Activated T-cell treated with anti-CD3 and anti-CD28 coated beads, Interleukin-2, amount 50 U/mL, for 72 hours (primary cell): ENCODE data around the gene PER1. TPM values are rescaled to one million over a fixed set of nuclear protein-coding genes. Genes with fewer than 3 reads are reported as not detected.
A peak's percentile ranks its signal among the peaks of the same experiment; 100 is the strongest.

Source experiments
- ATAC-seq, 2 donors: fragments of 150-1000 bp; cut with Tn5 transposase; replicated peaks in 1 of 2; 2 replicates each; pipeline ENCODE4 v1.10.0; 2021; ENCODE audit warnings: moderate library complexity in 2 of 2, mild to moderate bottlenecking in 1 of 2
- DNase-seq, 2 donors: peaks; one replicate each; pipeline ENCODE4 v3.0.0; 2021 to 2022; ENCODE audit warnings: mixed read lengths in 1 of 2
- H3K27ac Mint-ChIP-seq: one replicate; pipeline ENCODE4 v1.8.0; 2022; ENCODE audit warnings: mild to moderate bottlenecking, moderate library complexity, mixed read lengths
- H3K27me3 Mint-ChIP-seq: one replicate; pipeline ENCODE4 v1.8.0; 2022; ENCODE audit warnings: low read depth, mixed read lengths
- H3K36me3 Mint-ChIP-seq, 2 donors: one replicate each; pipeline ENCODE4 v1.8.0; 2022; ENCODE audit warnings: mixed read lengths in 2 of 2, mild to moderate bottlenecking in 1 of 2; ENCODE audit not compliant: insufficient read depth in 2 of 2
- H3K4me1 Mint-ChIP-seq: one replicate; pipeline ENCODE4 v1.8.0; 2022; ENCODE audit warnings: low read depth, mixed read lengths
- H3K4me3 Mint-ChIP-seq, 2 donors: one replicate each; pipeline ENCODE4 v1.8.0; 2022; ENCODE audit warnings: mild to moderate bottlenecking in 2 of 2, mixed read lengths in 2 of 2, moderate library complexity in 2 of 2
- H3K9me3 Mint-ChIP-seq, 2 donors: one replicate each; pipeline ENCODE4 v1.8.0; 2022; ENCODE audit warnings: mixed read lengths in 2 of 2
- total RNA-seq, 2 donors: library from RNA; stranded (reverse); gene quantifications; one replicate each; pipeline ENCODE4 v1.2.3, GENCODE V29; 2022

PER1 gene
- total RNA-seq, 2 donors from 2014 or later, result 58.2 to 78.5 TPM

DNA sequence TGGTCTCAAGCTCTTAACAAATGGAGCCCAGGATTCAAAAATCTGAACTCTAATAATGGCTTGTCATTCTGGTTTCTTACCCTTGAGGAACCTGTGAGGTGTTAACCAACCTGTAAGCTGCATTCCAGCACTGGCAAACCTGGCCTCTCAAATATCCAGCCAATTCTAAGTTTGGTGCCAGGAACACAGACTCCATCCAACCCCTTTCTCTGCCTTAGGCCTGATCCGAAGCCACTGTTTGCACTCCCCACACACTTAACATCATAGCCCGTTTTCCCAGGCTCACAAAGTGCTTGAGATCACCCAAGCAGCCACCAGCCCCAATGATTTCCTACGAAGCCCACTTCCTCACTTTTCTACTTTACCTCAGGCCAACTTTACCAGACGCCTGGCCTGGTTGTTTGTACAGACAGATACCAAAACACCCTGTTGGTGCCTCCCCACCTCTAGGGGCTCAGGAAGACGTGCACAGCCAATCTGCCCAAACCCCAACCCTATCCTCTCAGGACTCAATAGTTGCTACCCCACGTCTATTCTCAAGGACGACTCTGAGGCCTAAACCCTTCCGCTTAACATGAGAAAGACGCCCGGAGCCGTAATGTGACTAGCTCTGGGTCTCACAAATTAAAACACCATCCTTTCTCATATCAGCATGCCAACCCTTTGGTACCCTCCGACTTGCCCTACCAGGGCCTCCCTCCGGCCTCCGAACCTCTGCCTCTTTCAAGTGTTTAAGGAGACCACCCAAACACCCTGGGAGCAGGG is 3.2 kb upstream of the PER1 start:
- Mint-ChIP-seq H3K4me1 (peaks cover 30% of the 10 kb centered on the region), H3K9me3 (no peaks in the 10 kb centered on the region), H3K36me3 (peaks cover 3 to 18% of the 10 kb centered on the region in 2 donors), H3K27me3 (no peaks in the 10 kb centered on the region), H3K27ac (no peak overlapping the region), H3K4me3 (no peak overlapping the region)
- no peak for DNase-seq
- ATAC-seq, result no peak

DNA sequence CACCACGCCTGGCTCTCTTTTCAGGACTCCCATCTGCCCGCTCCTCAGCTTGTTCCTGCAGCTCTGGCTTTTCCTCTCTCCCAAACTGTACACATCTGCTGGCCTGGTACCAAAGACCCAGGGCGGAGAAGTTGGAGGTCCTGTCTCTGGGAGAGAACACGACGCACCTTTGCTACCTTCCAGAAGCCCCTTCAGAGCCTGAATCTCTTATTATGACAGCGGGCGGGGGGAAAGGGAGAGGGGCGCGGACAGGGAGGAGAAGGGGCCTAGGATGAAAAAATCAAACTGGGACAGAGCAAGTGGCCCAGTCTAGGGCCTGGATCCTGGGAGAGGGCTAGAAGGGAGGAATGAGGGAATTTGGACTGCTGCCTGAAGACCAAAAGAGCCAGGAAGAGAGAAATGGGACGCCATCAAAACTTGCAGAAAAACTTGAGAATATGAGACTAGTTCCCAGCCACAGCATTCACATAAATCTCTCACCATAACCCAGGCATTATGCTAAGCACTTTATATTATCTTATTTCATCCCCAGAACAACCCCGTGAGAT is 2.5 kb upstream of the PER1 start:
- ATAC-seq (no peak), DNase-seq (no peak)
- Mint-ChIP-seq H3K27me3 (no peaks in the 10 kb centered on the region), H3K27ac (peak overlapping the region; percentile 14), H3K4me1 (peaks cover 23% of the 10 kb centered on the region), H3K36me3 (peaks cover 3 to 13% of the 10 kb centered on the region in 2 donors), H3K9me3 (no peaks in the 10 kb centered on the region), H3K4me3 (no peak overlapping the region)

DNA sequence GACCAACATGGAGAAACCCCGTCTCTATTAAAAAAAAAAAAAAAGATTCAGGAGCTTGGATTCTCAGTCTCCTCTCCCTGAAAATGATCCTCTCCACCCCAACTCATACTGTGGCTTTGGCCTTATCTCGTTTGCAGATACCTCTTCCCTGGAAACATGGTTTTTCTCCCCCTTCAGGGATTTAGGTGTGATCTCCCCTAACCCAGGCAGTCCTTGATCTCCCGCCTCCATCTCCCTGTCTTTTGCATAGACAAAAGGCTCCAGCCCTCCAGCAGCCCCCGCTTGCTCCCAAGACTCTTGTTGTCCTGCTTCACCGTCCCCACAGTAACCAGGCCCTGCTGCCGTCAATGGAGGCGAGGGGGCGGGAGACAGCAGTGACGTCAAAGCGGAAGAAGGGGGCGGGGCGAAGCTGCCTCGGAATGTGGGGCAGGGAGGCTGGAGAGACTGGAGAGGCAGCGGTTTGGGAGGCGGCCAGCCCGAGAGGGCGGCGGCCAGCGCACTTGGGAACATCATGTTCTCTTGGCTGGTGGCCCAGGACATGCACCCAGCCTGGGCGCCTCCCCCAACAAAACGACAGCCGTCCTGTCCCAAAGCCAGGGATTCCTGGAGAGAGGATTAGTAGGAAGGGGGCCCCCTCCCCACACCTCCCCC is 1.9 kb upstream of the PER1 start:
- H3K9me3 Mint-ChIP-seq, result no peaks in the 10 kb centered on the region
- H3K27me3 Mint-ChIP-seq, result no peaks in the 10 kb centered on the region
- H3K4me1 Mint-ChIP-seq, result peaks cover 21% of the 10 kb centered on the region
- H3K4me3 Mint-ChIP-seq, result no peak overlapping the region
- H3K36me3 Mint-ChIP-seq, result peaks cover 3 to 14% of the 10 kb centered on the region in 2 donors
- DNase-seq (peak; percentile 87 to 94), ATAC-seq (peak in 1 of 2 donors; percentile 13)
- peak overlapping the region; percentile 44 for H3K27ac Mint-ChIP-seq

DNA sequence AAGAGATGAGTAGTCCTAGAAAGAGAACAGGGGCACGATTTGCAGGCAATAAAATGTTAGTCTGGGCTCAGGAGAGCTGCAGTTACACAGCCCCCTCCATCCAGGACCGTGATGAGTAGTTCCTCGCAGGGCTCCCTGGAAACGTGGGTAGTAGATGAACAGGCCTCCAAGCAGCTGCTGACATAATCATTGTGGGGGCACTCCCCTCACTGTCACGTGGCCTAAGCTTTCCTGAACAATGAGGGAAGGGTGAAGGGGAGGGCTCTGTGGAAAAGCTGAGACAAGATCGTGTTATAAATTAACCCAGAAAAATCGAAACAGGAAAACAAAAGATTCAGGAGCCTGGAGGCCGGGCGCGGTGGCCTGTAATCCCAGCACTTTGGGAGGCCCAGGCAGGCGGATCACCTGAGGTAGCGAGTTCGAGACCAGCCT is 1.3 kb upstream of the PER1 start:
- peaks cover under 1 to 14% of the 10 kb centered on the region in 2 donors for H3K36me3 Mint-ChIP-seq
- ATAC-seq (no peak), DNase-seq (peak; percentile 49 to 66)
- no peaks in the 10 kb centered on the region for H3K27me3 Mint-ChIP-seq
- no peaks in the 10 kb centered on the region for H3K9me3 Mint-ChIP-seq
- peak overlapping the region; percentile 82 for H3K27ac Mint-ChIP-seq
- H3K4me1 Mint-ChIP-seq, result peaks cover 16% of the 10 kb centered on the region
- H3K4me3 Mint-ChIP-seq, result no peak overlapping the region

DNA sequence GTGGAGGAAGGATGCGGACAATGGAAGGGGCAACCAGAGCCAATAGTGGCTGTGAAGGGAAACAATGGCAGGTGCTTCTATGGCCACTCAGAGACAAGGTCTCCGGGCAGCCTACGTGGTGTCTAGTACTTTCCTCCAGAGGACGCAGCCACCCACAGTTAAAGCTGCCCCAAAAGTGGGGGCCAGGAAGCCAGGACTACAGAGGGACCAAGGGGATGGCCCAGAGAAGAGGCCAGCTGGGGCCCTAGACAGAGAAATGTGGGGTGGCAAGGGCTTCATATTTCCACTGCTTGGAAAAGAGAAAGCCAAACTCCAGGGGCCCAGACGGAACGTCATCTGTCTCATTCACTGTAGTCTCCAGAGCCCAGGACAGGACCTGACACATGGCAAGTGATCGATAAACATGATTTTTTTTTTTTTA is 837 bp upstream of the PER1 start:
- H3K4me3 Mint-ChIP-seq, result no peak overlapping the region
- DNase-seq (no peak), ATAC-seq (no peak)
- H3K9me3 Mint-ChIP-seq, result no peaks in the 10 kb centered on the region
- peak overlapping the region; percentile 82 for H3K27ac Mint-ChIP-seq
- H3K36me3 Mint-ChIP-seq, result peaks cover 0 to 12% of the 10 kb centered on the region in 2 donors
- H3K4me1 Mint-ChIP-seq, result peaks cover 11% of the 10 kb centered on the region
- no peaks in the 10 kb centered on the region for H3K27me3 Mint-ChIP-seq

DNA sequence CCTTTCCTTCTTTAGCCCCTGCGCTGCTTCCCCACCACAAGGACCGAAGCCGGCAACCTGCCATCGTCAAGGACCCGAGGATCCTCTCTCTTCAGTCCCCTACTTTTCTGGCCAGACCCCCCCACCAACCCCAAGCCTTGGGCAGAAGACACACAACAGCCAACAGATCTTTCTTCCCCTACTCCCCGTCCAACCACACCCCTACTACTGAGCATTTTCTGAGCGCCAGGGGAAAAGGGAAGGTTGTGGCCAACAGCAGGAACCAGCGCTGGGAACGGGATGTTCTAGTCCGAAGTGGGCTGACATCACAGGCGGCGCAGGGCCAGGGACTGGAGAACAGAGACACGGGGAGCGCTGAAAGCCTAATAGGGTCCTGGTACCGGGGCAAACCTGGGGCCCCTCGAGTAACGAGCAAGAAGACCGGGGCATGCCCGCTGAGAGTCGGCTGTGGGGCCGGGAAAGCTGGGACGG is 528 bp downstream of the PER1 start:
- Mint-ChIP-seq H3K36me3 (peaks cover 3 to 16% of the 10 kb centered on the region in 2 donors), H3K27ac (peak overlapping the region; percentile 85), H3K9me3 (no peaks in the 10 kb centered on the region), H3K27me3 (no peaks in the 10 kb centered on the region), H3K4me1 (peaks cover 11% of the 10 kb centered on the region), H3K4me3 (no peak overlapping the region)
- ATAC-seq (no peak), DNase-seq (peak; percentile 33 to 42)

DNA sequence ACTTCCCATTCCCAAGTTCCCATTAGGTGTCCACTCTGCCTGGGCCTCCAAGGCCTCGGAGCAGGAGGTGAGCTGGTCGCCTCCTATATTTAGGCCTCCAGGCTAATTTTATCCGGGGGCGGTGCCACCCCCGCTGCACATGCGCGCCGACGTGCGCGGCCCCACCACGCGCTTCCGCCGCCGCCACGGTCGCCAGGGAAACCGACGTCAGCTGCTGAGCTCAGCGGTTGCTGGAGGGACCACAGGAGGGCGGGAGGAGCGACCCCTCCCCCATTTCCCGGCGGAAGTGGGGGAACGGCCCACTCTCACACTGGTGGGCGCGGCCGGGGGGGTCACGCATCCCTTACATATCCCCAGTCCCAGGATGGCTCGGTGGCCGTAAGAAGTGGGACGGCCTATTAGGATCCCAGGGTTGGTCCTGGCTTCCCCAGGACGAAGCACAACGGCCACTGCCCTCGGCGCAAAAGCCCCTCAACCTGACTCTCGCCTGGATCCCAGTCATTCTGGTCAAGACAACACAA is 1.0 kb downstream of the PER1 start:
- H3K27me3 Mint-ChIP-seq, result no peaks in the 10 kb centered on the region
- H3K4me3 Mint-ChIP-seq, result no peak overlapping the region
- peaks cover 5 to 19% of the 10 kb centered on the region in 2 donors for H3K36me3 Mint-ChIP-seq
- peak overlapping the region; percentile 85 for H3K27ac Mint-ChIP-seq
- peaks cover 11% of the 10 kb centered on the region for H3K4me1 Mint-ChIP-seq
- DNase-seq (peak; percentile 88 to 90), ATAC-seq (peak; percentile 46 to 51)
- H3K9me3 Mint-ChIP-seq, result no peaks in the 10 kb centered on the region

DNA sequence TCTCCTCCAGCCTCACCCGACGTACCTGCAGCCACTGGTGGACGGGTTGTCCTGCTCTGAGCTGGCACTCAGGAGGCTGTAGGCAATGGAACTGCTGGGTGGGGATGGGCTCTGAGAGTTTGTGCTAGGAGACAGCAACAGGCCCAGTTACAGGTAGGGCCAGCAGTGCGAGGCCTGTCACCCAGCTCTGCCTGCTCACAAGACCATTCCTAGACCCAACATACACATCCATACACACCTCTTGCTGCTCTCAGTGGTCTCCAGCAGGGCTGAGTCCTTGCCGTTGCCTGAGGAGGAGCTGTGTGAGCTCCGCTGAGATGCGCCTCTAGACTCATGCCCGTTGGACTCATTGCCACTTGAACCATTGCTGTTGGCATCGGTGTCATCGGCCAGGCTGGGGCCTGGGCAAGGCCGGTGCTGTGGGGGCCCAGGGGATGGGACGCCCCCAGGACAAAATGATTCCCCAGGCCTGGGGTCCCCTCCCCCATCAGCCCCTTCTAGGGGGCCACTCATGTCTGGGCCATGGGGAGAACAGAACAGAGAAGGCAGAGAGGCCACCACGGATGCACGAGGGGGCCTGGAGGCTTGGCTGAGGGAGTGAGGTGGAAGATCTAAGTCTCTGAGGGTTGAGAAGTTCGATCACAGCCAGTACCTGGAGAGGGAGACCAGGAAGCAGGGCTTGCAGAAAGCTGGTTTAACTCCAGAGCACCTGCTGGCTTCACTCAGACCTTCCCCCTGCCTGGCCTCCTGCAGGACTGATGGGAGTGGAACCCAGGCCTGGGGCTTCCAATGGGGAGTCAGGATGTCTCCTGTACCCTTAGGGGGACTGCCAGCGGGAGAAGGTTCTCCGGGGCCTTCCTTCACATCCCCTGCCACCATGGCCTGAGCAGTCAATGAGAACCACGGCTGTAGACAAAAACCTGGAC is 1.7 kb downstream of the PER1 start:
- peak overlapping the region; percentile 52 for H3K27ac Mint-ChIP-seq
- H3K27me3 Mint-ChIP-seq, result no peaks in the 10 kb centered on the region
- DNase-seq (no peak), ATAC-seq (no peak)
- H3K4me1 Mint-ChIP-seq, result peaks cover 11% of the 10 kb centered on the region
- H3K9me3 Mint-ChIP-seq, result no peaks in the 10 kb centered on the region
- peak overlapping the region in 1 of 2 donors; percentile 58 for H3K4me3 Mint-ChIP-seq
- H3K36me3 Mint-ChIP-seq, result peaks cover 5 to 24% of the 10 kb centered on the region in 2 donors

DNA sequence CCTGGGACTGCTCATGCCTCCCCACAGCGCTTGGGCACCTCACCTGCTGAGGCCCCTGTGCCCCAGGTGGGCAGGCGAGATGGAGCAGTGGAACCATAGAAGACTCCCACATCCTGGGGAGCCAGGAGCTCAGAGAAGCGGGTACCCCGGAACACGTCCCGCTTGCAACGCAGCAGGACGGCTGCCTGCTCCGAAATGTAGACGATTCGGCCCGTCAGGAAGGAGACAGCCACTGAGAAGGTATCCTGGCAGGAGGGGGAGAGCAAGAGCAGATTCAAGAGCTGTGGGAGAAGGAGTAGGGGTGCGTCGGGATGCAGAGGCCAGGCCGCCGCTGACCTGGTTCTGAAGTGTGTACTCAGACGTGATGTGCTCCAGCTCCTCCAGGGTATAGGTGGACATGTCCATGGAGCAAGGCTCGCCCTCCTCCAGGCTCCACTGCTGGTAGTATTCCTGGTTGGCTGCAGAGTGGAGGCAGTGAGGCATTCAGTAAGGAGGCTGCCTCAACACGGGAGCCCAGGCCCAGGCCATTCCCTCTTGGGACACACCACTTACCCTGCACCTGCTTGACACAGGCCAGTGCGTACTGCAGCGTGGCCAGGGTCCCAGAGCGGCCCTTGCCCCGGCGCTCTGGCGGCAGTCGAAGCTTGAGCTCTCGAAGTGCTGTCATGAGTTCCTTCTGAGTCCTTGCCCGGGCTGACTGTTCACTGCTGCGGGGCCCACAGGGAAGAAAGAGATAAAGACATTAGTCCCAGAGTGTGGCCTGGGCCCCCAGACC is 2.6 kb downstream of the PER1 start:
- Mint-ChIP-seq H3K27ac (peak overlapping the region; percentile 57), H3K4me1 (peaks cover 11% of the 10 kb centered on the region), H3K4me3 (peak overlapping the region; percentile 53 to 58), H3K36me3 (peaks cover 5 to 27% of the 10 kb centered on the region in 2 donors), H3K27me3 (no peaks in the 10 kb centered on the region), H3K9me3 (no peaks in the 10 kb centered on the region)
- no peak for ATAC-seq
- DNase-seq, result no peak

DNA sequence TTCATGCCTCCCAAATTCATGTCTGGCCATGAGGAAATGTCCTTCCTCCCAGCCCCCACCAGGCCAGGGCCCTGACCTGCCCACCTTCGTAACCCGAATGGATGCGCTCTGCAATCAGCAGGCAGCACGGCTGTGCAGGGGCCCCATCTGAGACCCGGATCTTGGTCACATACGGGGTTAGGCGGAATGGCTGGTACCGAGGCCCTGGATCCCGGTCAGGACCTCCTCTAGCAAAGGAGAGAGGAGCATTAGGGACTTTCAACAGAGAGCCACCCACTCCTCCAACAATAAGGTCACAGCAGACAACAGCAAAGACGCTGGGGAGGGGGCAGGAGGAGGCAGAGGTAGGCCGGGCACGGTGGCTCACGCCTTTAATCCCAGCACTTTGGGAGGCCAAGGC is 3.6 kb downstream of the PER1 start:
- no peaks in the 10 kb centered on the region for H3K27me3 Mint-ChIP-seq
- no peaks in the 10 kb centered on the region for H3K9me3 Mint-ChIP-seq
- ATAC-seq (no peak), DNase-seq (no peak)
- no peak overlapping the region for H3K27ac Mint-ChIP-seq
- no peak overlapping the region for H3K4me3 Mint-ChIP-seq
- peaks cover 5 to 27% of the 10 kb centered on the region in 2 donors for H3K36me3 Mint-ChIP-seq
- peaks cover 11% of the 10 kb centered on the region for H3K4me1 Mint-ChIP-seq

DNA sequence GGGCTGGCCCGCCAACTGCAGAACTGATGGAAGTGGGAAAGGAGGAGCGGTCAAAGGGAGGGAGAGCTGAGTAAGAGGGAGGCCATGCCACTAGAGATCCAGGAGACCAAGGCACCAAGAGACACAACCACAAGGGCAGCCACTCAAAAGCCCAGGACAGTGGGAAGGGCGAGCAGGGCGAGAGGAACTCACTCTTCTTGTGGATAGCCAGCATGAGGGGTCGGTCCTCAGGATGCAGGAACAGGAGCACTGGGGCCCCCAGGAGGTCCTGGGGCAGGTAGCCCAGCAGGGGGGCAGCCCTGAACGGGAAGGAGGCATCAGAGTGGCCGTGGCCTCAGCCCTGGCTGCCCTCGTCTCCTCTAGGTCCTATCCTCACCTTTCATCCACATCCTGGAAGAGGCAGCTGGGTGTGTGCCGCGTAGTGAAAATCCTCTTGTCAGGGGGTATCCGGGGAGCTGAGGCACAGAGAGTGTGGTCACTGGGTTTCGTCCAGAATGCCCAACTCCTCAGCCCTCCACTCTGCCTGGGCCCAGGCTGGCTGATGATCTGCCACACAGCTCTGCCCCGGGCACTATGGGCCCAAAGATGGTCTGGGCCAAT is 4.3 kb downstream of the PER1 start:
- H3K27me3 Mint-ChIP-seq, result no peaks in the 10 kb centered on the region
- no peak for ATAC-seq
- H3K27ac Mint-ChIP-seq, result no peak overlapping the region
- peaks cover 5 to 27% of the 10 kb centered on the region in 2 donors for H3K36me3 Mint-ChIP-seq
- no peak for DNase-seq
- no peak overlapping the region for H3K4me3 Mint-ChIP-seq
- H3K9me3 Mint-ChIP-seq, result no peaks in the 10 kb centered on the region
- H3K4me1 Mint-ChIP-seq, result peaks cover 11% of the 10 kb centered on the region
